OCI-LY1 (cell line): ENCODE results near the gene SYPL1.

Experiments
- CTCF ChIP-seq: fragments of 200-600 bp; sonication (generic), shearing (Covaris generic); IDR thresholded peaks from 2 replicates; pipeline ENCODE4 v1.5.1; 2017; ENCODE audit warnings: mild to moderate bottlenecking, antibody characterized with exemption, low read length, moderate library complexity, mixed read lengths
- EZH2 ChIP-seq: fragments of 200-600 bp; sonication (generic), shearing (Covaris generic); IDR thresholded peaks from 2 replicates; pipeline ENCODE4 v1.8.0; 2017; ENCODE audit warnings: borderline replicate concordance, mixed run types, mild to moderate bottlenecking, antibody characterized with exemption, low read length, moderate library complexity, mixed read lengths

GRCh38 chr7:106112972-106113421 is 885 bp upstream of the SYPL1 start:
- no peak for TF ChIP-seq CTCF
- TF ChIP-seq EZH2 = no peak
